Glutamatergic neuron (in vitro differentiated cells): ENCODE measurements around the gene FXYD4. TPM values are rescaled to one million over a fixed set of nuclear protein-coding genes. Genes with fewer than 3 reads are reported as not detected.

Experiments
- DNase-seq: peaks from one replicate; pipeline ENCODE4 v3.0.0; 2022
- H3K27ac Mint-ChIP-seq: one replicate; pipeline ENCODE4 v1.8.0; 2020; ENCODE audit warnings: mild to moderate bottlenecking, mixed read lengths, inconsistent platforms; ENCODE audit not compliant: unreplicated experiment
- H3K27me3 Mint-ChIP-seq: one replicate; pipeline ENCODE4 v1.8.0; 2020; ENCODE audit warnings: mild to moderate bottlenecking, moderate library complexity, mixed read lengths, inconsistent platforms; ENCODE audit not compliant: unreplicated experiment
- H3K36me3 Mint-ChIP-seq: one replicate; pipeline ENCODE4 v1.8.0; 2020; ENCODE audit warnings: mild to moderate bottlenecking, mixed read lengths, inconsistent platforms; ENCODE audit not compliant: unreplicated experiment
- H3K4me1 Mint-ChIP-seq: one replicate; pipeline ENCODE4 v1.8.0; 2020; ENCODE audit warnings: mild to moderate bottlenecking, low read depth, mixed read lengths, inconsistent platforms; ENCODE audit not compliant: unreplicated experiment
- H3K4me3 Mint-ChIP-seq: one replicate; pipeline ENCODE4 v1.8.0; 2020; ENCODE audit warnings: mild to moderate bottlenecking, mixed read lengths, inconsistent platforms; ENCODE audit not compliant: unreplicated experiment
- H3K9me3 Mint-ChIP-seq: one replicate; pipeline ENCODE4 v1.8.0; 2020; ENCODE audit warnings: mild to moderate bottlenecking, moderate library complexity, mixed read lengths, inconsistent platforms; ENCODE audit not compliant: unreplicated experiment
- CTCF ChIP-seq: fragments of 200-600 bp; sonication (generic); IDR thresholded peaks from one replicate; pipeline ENCODE4 v1.5.0; 2021; ENCODE audit not compliant: partially characterized antibody, unreplicated experiment
- total RNA-seq: library from RNA; stranded (reverse); fragmentation: NEBNext Ultra II Directional; extraction: Animal tissue kit (Norgen Biotek cat#: 25700); gene quantifications from one replicate; pipeline ENCODE4 v1.2.1, GENCODE V29; 2021; ENCODE audit not compliant: unreplicated experiment

Gene FXYD4
- total RNA-seq, 1 donor from 2014 or later = not detected

- no peak for DNase-seq
- H3K36me3 Mint-ChIP-seq = no peaks in the 10 kb centered on the region
- H3K4me1 Mint-ChIP-seq = no peaks in the 10 kb centered on the region
- H3K4me3 Mint-ChIP-seq = no peak overlapping the region
- TF ChIP-seq CTCF = no peak
- H3K9me3 Mint-ChIP-seq = peaks cover 3% of the 10 kb centered on the region
- no peak overlapping the region for H3K27ac Mint-ChIP-seq
- H3K27me3 Mint-ChIP-seq = peaks cover 2% of the 10 kb centered on the region
Observed at GRCh38 chr10:43424416-43424815, 53.0 kb downstream of the FXYD4 start.

Other genes with a start within 250 kb of the FXYD4 start
- gene CSGALNACT2, start 233.2 kb upstream of the FXYD4 start, total RNA-seq = 28.3 TPM
- 5.7 TPM for gene RASGEF1A, start 104.6 kb upstream of the FXYD4 start, total RNA-seq
- 99.7 TPM for gene HNRNPF, start 37.5 kb downstream of the FXYD4 start, total RNA-seq
- 2.1 TPM for gene ZNF487, start 65.5 kb downstream of the FXYD4 start, total RNA-seq
- 4.1 TPM for gene ZNF239, start 203.0 kb downstream of the FXYD4 start, total RNA-seq
- 3.4 TPM for gene ZNF485, start 234.8 kb downstream of the FXYD4 start, total RNA-seq